RPMI7951 (cell line): ENCODE results near the gene TNRC6B. TPM values are rescaled to one million over a fixed set of nuclear protein-coding genes. Genes with fewer than 3 reads are reported as not detected.
"Not testable (repeated sequence)": the region's sequence is repeated elsewhere in the genome, so short reads cannot be mapped to it uniquely, and the experiment has no call there.

Experiments
- DNase-seq: peaks from one replicate; pipeline ENCODE4 v3.0.0-alpha.2; 2012; ENCODE audit warnings: low read depth
- total RNA-seq: library from RNA; depleted of rRNA; stranded (reverse); fragments of >200 nt; shearing (Covaris generic); gene quantifications from 2 replicates; pipeline ENCODE4 v1.2.3, GENCODE V29; 2014

Gene TNRC6B
- total RNA-seq, 1 experiment from 2014 or later: 9.5 TPM

- DNase-seq: no peak
Measured at GRCh38 chr22:40211476-40212054, 33.8 kb downstream of the TNRC6B start.

DNA sequence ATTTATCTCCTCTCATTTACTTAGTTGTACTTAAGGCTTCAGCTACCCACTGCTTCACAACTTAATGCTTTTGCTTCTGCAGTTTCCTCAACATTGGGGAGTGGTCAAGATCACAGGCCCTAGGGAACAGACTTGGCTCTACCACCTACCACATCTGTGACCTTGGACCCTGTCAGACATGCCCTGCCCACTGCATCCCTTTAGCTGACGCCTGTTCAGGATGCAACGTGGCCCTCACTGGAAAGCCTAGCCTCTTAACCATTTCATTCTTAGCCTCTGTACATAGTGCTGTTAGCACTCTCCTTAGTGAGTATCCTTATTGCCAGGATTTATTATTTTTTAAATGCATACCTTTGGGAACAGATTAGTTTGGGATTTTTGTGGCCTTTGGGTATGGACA is 34.4 kb downstream of the TNRC6B start:
- no peak for DNase-seq

DNA sequence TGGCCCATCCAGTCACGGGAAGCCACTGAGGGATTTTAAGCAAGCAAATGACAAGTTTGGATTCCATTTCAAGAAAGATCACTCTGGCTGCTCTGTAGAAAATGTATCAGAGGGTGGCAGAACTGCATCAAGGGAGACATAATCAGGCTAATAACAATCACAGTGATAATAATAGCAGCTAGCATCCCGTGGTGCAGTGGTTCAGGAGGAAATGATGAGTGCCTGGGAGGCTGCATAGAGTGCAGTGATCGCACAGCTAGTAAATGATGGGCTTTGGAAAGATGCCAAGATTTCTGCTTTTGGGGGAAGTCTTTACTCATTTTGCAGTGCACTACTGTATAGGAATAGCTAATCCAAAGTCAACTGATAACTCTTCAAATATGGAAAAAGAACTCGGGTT is 35.8 kb downstream of the TNRC6B start:
- DNase-seq: no peak

GRCh38 chr22:40215266-40215665 is 37.5 kb downstream of the TNRC6B start:
- DNase-seq: no peak

DNA sequence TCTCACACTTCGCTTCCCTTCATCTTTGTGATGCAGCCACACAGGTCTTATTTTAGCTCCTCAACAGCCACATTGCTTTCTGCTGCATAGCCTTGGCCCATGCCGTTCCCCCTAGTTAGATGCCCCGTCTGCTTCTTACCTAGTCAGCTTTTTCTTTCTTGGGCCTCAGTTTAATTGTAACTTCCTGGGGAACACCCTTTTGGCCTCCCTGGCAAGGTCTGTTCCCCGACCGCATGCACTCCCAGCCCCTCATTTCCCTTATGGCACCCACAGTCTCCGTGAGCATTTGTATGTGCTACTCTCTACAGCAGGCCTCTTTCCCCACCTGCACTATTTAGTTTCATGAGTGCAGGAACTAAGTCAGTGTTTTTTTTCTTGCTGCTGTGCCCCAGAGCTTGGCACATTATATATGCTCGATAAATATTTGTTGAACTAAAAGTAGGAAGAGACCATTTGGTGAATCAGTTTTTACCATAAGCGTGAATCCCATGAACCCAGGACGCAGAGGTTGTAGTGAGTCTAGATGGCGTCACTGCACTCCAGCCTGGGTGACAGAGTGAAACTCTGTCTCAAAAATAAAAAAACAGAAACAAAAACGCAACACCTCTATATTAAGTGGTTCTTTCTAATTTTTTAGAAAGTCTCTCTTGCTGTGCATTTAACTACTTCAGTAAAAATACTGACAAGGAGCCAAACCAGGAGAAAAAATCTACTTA is 38.5 kb downstream of the TNRC6B start:
- no peak for DNase-seq

- no peak for DNase-seq
Measured at GRCh38 chr22:40218152-40218551, 40.4 kb downstream of the TNRC6B start.

DNA sequence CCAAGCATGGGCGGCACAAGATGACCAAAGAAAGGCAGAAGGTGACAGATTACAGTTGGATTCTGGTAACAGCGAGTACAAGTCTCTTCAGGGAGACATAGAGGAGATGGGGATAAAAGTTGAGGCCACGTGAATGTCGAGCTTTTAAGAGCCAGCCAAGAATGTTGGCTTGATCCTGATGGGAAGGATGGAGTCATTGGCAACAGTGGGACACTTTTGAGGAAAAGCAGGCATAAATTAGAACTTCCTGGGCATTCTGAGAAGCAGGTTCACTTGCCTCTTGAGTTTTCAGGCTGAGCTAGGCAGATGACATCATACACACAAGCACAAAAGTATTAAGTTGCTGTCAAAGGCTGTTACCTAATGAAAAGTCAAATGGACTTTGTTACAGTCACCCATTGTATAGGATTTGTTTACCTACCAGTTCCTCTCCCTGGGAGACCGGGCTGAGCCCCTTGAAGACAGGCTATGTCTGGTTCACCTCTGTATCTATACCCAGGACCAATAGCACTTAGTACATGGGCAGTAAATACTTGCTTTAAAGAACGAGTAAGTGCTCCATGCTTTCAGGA is 41.1 kb downstream of the TNRC6B start:
- no peak for DNase-seq

DNA sequence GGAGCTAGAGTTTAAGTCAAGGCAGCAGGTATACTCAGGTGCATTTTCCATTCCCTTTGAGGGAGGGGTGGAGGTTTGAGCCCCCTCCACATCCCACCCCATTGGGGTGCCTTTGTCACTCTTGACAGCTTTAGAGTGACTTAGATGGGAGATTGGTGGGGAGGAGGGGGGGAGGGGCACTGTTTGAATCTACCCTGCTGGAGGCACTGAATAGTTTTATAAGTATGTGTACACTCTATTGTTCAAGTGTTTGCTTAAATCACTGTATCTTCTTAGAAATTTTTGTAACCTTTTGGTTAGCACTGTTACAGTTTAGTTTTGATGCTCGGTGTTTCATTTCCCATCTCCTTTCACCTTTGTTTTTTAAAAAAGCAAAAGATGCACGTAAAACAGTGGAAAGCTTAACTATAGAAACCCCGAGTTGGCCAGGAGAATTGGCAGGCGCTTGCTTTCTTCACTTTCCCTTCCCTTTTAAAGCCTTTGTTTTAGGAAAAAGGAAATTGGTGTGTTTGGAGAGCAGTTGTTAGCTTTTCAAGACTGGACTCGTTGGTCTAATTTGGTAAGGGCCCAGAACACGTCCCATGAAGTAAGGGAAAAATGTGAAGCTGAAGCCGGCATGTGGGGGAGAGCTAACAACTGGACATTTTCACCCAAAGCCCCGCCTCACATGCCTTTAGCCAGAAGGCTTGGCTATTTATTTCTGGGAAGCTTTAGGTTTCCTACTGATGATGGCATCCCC is 42.8 kb downstream of the TNRC6B start:
- no peak for DNase-seq

GRCh38 chr22:40221055-40221414 is 43.3 kb downstream of the TNRC6B start:
- DNase-seq: no peak

DNA sequence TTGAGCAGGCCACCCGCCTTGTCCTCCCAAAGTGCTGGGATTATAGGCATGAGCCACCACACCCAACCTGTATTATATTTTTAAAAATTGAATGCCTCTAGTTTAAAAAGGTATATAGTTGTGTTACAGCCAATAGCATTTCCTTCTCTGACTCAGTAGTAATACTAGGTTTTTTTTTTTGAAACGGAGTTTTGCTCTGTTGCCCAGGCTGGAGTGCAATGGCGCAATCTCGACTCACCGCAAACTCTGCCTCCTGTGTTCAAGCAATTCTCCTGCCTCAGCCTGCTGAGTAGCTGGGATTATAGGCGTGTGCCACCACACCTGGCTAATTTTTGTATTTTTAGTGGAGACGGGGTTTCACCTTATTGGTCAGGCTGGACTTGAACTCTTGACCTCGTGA is 45.3 kb downstream of the TNRC6B start:
- DNase-seq: not testable (repeated sequence)

- DNase-seq: no peak
Measured at GRCh38 chr22:40224702-40225101, 47.0 kb downstream of the TNRC6B start.

DNA sequence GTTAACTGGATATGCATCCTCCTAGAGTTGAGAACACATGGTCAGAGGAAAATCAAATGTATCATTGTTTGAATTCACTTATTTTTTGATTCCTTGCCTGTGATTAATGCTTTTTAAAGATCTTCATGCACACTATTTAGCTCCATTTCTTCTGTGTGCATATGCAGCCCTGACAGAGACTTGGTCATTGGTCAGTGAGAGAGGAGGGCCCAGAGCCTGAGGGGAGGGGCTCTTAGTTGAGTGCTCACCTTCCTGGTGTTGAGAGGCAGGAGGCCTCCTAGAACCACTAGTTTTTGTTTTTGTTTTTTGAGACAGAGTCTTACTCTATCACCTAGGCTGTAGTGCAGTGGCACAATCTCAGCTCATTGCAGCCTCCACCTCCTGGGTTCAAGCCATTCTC is 48.9 kb downstream of the TNRC6B start:
- no peak for DNase-seq

DNA sequence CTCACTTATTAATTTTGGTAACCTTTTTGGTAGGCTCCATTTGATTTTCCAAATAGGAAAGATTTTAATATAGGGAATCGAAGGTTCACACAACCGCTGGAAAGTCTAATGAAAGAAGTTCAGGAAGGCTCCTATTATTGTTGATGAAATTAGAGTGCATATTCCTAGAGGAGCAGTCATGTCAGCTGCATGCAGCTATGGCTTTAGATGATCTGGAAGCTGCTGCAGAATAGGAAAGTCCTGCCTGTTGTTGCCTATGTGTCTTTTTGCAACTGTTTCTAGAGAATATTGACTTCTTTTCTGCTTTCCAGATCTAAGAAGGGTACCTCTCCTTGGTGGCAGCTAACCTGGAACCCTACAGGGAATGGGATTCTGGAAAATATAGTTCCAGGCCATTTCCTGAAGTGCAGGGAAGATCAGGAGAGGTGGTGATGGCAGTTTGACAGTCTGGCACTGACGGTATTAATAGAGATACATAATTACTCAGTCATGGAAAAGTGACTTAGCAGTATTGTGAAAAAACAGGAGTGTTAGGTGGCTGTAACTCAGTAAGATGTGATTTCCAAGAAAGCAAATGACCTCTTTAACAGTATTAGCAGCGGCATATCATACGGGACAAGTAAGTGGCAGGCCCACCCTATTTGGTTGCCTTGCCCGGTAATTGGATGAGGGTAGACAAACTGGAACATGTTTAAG is 54.0 kb downstream of the TNRC6B start:
- DNase-seq: no peak

DNA sequence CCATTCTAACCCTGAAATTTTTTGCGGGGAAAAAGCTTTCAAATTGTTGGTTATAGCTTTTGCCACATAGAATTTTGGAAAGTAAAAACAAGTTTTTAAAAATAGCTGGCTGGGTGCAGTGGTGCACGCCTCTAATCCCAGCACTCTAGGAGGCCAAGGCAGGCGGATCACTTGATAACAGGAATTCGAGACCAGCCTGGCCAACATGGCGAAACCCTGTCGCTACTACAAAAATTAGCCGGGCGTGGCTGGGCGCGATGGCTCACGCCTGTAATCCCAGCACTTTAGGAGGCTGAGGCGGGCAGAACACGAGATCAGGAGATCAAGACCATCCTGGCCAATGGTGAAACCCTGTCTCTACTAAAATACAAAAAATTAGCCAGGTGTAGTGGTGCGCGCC is 54.9 kb downstream of the TNRC6B start:
- DNase-seq: no peak

- DNase-seq: no peak
Measured at GRCh38 chr22:40233886-40234285, 56.2 kb downstream of the TNRC6B start.

DNA sequence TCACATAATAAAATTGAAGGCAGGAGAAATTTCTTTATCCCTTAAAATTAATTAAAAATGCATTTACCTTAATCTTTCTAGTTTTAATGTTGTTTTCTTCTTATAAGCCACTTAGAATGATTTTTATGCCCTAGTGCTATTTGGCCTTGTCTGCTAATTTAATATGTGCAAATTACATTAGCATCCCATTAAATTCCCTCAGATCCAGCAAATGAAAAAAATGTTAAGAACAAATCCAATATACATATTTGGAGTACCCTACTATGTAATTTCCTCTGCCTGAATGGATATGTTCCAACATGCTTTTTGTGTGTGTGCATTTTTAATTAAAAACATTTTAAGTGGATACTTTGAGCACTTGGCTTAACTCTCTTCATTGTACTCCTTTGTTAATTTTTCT is 56.9 kb downstream of the TNRC6B start:
- DNase-seq: no peak

DNA sequence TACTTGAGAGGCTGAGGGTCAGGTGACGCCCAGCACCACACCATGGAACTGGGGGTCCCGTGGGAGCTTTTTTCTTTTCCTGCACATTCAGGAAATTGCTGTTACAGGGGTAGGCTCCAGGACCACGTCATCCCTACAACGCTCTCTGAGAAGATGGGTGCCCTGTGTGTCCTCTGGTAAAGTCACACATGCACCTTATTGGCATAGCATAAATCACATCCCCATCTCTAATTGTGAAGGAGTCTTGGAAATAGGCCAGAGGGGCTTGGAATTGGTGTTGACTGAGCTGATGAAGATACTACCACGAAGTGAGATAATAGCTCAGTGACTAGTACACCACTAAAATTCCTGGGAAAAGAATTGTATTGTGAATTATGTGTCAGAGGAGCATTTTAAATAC is 57.6 kb downstream of the TNRC6B start:
- DNase-seq: no peak

- no peak for DNase-seq
Measured at GRCh38 chr22:40236131-40236665, 58.5 kb downstream of the TNRC6B start.

GRCh38 chr22:40237241-40237640 is 59.5 kb downstream of the TNRC6B start:
- no peak for DNase-seq

- DNase-seq: no peak
Measured at GRCh38 chr22:40237788-40238424, 60.2 kb downstream of the TNRC6B start.
